Embryonic facial prominence (tissue), 1 donor: ENCODE measurements around the gene SLC25A25.
A peak's percentile ranks its signal among the peaks of the same experiment; 100 is the strongest.
"Not testable (repeated sequence)": the region's sequence is repeated elsewhere in the genome, so short reads cannot be mapped to it uniquely, and the experiment has no call there.

Experiments used
- DNase-seq: peaks from one replicate; pipeline ENCODE4 v3.0.0-alpha.2; 2016; ENCODE audit errors: extremely low spot score

The SLC25A25 gene

GRCh38 chr9:128067645-128068385 lies at the start of gene SLC25A25:
SLC25A25 (plus strand) TSS chr9:128068232; CDS start chr9:128068320, 88 bp downstream.
- DNase-seq, result peak; percentile 98

- no peak for DNase-seq
Observed at GRCh38 chr9:128020692-128021091, 47.3 kb upstream of the SLC25A25 start.

GRCh38 chr9:128021098-128021497 lies 46.9 kb upstream of the SLC25A25 start:
- DNase-seq, result no peak

GRCh38 chr9:128022886-128023285 lies 45.1 kb upstream of the SLC25A25 start:
- DNase-seq, result no peak

GRCh38 chr9:128023671-128024070 lies 44.4 kb upstream of the SLC25A25 start:
- DNase-seq, result not testable (repeated sequence)

- DNase-seq, result no peak
Observed at GRCh38 chr9:128024761-128025308, 43.2 kb upstream of the SLC25A25 start.

GRCh38 chr9:128025736-128026135 lies 42.3 kb upstream of the SLC25A25 start:
- DNase-seq, result no peak

- no peak for DNase-seq
Observed at GRCh38 chr9:128026255-128026772, 41.7 kb upstream of the SLC25A25 start.

GRCh38 chr9:128026773-128027541 lies 41.1 kb upstream of the SLC25A25 start:
- DNase-seq, result no peak

- DNase-seq, result no peak
Observed at GRCh38 chr9:128027705-128028104, 40.3 kb upstream of the SLC25A25 start.

GRCh38 chr9:128033609-128034008 lies 34.4 kb upstream of the SLC25A25 start:
- no peak for DNase-seq

- no peak for DNase-seq
Observed at GRCh38 chr9:128034821-128035652, 33.0 kb upstream of the SLC25A25 start.

- not testable (repeated sequence) for DNase-seq
Observed at GRCh38 chr9:128036522-128036921, 31.5 kb upstream of the SLC25A25 start.

GRCh38 chr9:128040783-128041182 lies 27.2 kb upstream of the SLC25A25 start:
- DNase-seq, result not testable (repeated sequence)

- DNase-seq, result no peak
Observed at GRCh38 chr9:128042043-128042442, 26.0 kb upstream of the SLC25A25 start.

GRCh38 chr9:128043467-128043868 lies 24.6 kb upstream of the SLC25A25 start:
- DNase-seq, result no peak

GRCh38 chr9:128045409-128045808 lies 22.6 kb upstream of the SLC25A25 start:
- DNase-seq, result not testable (repeated sequence)

GRCh38 chr9:128045831-128046230 lies 22.2 kb upstream of the SLC25A25 start:
- DNase-seq, result no peak

GRCh38 chr9:128047231-128047630 lies 20.8 kb upstream of the SLC25A25 start:
- no peak for DNase-seq

GRCh38 chr9:128048663-128049062 lies 19.4 kb upstream of the SLC25A25 start:
- no peak for DNase-seq

- DNase-seq, result no peak
Observed at GRCh38 chr9:128049843-128050242, 18.2 kb upstream of the SLC25A25 start.
